HG02981 (cell line): Measurements from ENCODE around the gene LCLAT1.
A peak's percentile ranks its signal among the peaks of the same experiment; 100 is the strongest.
"Not testable (repeated sequence)": the region's sequence is repeated elsewhere in the genome, so short reads cannot be mapped to it uniquely, and the experiment has no call there.

Experiments used
- ATAC-seq: cut with Tn5 transposase; IDR thresholded peaks from one replicate; pipeline ENCODE4 v1.9.1; 2021; ENCODE audit warnings: mild to moderate bottlenecking, moderate library complexity; ENCODE audit not compliant: unreplicated experiment

LCLAT1 gene

DNA sequence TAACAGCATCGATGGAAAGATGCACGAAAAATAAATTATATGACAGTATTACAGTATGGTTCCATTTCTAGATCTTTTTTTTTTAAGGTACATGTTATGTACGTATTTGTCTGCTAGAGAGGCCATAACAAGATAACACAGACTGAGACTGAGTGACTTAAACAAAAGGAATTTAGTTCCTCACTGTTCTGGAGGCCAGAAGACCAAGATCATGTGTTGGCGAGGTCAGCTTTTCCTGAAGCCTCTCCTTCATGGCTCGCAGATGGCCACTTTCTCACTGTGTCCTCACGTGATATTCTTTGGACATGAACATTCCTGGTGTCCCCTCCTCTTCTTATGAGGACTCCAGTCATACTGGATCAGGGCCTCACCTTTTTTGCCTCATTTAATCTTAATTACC lies 182.8 kb downstream of the LCLAT1 start:
- ATAC-seq = no peak

DNA sequence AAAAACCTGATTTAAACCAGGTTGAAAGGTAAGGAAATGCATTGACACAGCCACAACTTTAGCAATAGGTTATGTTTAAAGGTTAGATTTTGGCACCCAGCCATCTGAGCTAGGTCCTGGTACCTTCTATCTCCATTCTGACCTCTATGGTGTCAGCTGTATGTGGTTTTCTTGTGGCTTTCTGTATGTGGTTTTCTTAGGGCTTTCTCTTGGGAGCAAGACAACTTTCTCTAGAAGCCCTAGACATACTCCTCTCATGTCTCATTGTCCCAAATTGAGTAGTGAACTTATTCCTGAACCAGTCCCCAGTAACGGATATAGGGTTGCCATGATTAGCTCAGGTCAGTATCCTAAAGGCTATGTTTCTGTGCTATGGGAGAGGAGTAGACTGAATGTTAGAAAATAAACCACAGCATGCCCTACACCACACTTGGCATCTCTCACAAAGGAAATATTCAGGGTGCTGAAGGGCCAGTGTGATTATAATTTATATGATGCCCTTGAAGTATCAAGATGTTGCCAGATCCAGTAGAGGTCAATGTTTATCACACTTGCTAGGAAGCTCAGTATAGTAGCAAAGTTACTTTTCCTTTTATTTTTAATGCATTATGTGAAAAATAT lies 184.1 kb downstream of the LCLAT1 start:
- peak; percentile 81 for ATAC-seq

DNA sequence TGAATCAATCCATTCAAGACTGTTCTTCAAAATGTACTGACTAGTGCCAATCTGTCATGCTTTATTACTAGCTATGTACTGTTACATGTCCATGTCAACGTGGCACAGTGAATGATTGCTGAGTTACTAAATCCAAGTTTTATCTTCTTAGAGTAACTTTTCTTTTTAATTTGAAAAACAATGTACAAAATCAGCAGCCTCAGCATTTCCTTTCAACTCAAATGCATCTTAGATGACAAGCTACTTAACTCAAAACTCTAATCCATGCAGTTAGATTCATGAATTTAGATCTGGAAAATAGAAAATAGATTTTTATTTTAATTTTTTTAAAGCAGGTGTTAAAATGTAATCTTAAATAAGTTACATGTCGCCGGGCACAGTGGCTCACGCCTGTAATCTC lies 186.0 kb downstream of the LCLAT1 start:
- ATAC-seq = no peak

DNA sequence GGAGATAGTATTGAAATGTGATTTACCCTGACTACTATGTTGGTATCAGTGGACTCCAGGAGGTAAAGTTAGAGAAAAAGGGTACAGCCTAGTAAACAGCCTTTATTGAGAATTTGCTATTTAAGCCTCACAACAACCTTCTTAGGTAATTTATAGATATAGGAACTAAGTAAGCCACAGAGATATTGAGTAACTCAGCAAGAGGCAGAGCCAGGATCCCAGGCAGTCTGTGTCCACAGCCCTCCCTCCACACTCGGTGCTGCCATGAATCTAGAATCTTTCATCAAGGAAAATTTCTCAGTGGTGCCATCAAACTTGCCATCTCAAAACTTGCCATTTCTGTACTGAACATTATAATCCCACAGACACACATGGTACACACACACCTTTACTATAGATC lies 189.3 kb downstream of the LCLAT1 start:
- ATAC-seq = no peak

DNA sequence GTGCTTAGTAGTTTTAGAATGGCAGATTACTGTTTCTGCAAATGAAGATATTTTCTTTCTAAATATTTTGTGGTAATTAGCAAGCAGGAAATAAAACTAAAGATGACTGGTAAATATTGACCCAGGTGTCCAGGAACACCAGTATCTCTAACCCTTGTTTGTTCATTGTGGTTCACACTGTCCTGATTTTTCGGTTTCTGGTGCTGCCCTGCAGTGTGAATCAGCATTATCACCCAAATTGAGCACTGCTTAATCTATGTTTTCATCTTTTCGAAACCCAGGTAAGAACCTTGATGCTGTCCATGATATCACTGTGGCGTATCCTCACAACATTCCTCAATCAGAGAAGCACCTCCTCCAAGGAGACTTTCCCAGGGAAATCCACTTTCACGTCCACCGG lies 192.8 kb downstream of the LCLAT1 start:
- no peak for ATAC-seq

DNA sequence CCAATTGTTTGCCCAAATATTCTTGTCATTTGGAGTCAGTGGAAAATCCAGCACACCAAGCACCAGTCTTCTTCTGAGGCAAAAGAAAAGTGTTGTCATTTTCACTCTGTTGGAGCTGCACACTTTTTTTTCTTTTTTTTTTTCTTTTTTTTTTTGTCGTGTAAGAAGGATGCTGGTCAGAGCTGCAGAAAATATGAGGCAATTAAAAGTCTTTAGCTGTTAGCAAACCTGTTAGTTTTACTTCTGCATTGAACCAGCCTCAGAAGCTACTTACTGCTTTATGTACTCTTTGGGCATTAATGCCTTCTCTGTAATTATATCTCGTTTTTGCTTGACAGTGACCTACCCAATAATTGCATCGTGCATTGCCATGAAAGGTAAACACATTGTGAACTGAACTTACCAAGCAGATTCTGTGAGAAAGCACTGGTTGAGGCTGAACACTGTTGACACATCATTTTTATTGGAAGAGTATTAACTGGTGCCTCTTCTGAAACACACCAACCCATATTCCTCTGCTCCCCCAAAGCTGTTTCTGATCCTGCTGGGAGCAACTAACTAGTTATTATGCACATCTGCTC lies 194.8 kb downstream of the LCLAT1 start:
- no peak for ATAC-seq

DNA sequence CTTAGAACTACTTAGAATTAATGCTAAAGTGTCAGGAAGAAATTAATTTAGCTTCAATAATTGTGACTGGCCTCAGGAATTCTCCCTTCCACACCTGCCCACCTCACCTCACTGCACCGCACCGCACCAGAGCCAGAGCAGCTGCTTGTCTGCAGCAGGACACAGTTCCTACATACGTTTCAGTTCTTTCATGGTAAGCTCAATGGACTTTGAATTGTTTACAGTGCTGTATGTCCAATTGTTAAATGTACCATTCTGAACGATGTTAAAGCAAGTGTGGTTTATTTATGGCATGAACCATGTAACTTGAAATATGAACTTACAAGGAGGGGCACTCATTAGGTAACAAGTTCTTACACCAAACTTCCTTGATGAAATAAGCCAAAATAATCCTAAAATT lies 196.0 kb downstream of the LCLAT1 start:
- not testable (repeated sequence) for ATAC-seq

DNA sequence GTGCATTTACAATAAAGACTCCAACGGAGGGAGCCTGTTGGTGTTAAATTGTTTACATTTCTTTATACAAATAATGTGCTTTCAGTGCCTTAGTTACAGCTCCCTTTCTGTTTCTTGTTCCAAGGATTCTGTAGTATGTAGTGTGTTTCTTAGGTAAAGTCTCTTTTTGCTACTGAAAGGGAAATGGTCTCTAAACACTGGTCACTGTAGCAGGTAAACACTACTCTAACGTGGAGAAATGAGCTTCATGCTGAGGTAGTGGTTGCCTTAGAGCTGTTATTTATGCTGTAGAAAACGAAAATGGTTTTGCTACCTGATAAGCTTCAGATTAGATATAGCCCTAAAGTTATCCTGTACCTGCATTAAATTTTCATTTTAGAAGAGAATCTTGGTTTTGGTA lies 196.6 kb downstream of the LCLAT1 start:
- ATAC-seq = no peak

DNA sequence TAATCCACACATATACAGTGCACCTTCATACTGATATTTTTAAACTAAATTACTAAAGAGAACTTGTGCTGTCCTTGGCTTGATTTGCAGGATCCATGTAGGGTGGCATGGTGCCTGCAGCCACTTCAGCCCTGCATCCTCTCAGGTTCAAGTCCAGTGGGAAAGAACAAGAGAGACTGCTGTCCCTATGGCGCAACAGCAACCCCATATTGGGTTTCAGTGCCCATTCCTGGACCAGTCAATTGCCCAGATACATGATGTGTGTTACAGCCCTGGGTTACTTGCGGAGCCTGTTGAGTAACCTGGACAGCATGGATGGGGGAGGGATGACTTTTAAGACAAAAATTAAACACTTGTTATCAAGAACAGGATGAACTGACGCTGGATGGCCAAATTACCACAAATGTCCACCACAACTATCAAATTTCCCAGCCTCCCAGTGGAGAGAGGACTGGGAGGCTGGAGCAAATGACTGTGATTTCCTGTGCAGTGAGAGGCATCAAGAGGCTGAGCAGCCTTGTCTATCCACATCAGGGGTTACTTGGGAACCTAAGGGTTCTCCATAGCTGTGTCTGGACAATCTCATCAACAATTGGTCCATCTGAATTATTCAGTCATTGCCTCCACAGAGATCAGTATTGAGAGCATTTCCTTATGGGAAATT lies 198.2 kb downstream of the LCLAT1 start:
- ATAC-seq = no peak

DNA sequence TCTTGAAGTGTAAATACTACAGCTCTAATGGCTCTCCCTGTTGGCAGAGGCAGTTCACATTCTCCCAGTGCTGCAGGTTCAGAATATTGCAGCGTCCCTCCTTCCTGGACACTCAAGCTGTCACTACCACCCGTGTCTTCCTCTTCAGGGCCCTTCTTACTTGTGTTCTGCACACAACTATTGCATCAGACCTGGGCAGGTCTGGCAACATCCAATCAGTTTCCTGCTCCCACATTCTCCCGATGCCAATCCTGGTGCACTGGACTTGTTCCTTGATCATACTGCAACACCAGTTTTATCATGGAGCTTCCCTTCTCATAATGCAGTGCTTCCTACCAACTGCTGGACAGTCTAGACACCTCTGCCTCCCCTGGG lies 198.7 kb downstream of the LCLAT1 start:
- no peak for ATAC-seq

DNA sequence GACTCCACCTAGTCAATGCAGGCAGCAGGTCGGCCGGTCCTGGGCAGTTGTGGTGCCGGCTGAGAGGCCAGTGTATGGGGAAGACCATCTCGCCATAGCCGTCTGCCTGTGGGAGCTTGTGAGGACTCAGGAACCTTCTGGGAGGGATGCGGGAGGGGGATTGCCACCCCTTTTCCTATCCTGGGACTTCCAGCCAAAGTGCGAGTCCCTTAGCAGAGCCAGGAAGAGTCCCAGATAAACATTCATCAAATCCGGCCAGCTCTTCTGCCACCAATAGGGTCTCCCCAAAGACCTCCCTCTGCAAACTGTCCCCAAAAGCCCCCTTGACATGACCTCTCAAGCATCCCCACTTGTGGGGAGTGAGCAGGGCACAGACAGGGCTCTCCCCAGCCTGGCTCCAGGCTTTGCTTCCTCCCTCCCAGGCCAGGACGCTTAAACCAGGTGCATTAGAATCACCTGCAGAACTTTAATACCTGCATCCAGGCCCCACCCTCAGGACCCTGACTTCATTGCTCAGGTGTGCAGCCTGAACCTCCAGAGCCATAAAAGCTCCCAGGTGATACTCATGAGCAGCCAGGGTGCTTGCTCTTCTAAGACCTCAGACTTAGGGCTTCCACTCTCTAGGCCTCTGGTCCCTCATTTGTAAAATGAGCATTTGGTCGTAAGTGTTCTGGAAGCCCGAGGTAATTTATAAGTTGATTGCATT lies 200.9 kb downstream of the LCLAT1 start:
- no peak for ATAC-seq

DNA sequence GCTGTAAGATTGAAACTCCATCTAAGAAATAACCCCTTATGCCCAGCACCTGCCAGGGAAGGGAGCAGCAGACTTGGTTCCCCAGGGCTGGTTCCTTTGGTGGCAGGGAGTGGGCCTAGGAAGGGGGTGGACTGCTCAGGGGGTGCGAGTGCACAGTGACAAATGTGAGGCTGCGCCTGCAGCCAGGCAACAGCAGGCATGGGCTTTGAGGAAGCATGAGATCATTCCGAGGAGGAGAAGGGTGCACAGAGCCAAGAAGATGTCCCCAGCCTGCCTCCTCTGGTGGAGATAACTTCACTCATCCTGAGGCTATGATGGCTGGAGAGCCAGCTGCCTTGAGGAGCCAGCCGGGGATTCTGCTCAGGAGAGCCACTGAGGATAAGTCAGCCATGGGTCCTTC lies 202.2 kb downstream of the LCLAT1 start:
- no peak for ATAC-seq

DNA sequence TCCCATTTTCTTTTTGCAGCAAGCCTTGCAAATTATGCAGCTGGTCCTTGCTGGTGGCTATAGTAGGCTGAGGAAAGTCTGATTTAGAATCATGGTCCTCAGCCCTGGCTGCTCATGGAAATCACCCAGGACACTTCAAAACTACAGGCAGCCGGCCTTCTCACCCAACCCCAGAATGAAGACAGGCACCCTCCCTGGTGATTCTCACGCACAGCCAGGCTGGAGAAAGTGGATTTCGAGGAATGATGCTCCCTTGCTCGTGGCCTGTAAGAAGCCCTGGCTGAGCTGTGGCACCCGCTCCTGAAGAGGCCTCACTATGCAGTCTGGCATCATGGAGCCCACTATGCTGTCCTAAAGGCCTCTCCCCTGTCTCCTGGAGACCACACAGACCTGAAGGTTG lies 202.8 kb downstream of the LCLAT1 start:
- no peak for ATAC-seq

DNA sequence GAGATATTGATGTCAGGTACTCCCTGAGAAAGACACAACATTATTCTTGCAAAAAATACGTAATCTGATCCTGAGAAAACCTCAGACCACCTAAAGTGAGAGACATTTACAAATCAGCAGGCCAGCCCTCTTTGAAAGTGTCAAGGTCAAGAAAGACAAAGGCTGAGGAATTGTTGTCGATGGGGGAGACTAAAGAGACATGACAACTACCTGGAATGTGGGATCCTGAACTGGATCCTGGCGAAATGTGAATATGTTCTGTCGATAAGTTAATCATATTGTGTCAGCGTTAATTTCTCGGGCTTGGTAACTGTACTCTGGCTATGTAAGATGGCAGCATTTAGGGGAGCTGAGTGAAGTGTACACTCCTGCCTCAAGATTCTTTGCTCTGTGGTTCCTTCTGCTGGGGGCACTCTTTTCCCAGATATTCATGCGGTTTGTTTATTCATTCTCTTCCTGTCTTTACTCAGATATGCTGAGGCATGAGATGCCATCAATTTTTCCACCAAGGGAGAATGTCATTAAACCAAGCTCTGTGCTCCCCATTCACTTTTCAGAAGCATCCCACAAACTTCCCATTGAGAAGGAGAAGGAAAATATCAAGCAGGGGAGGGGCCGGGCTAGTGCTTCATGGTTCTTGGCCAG lies 205.3 kb downstream of the LCLAT1 start:
- ATAC-seq = no peak

DNA sequence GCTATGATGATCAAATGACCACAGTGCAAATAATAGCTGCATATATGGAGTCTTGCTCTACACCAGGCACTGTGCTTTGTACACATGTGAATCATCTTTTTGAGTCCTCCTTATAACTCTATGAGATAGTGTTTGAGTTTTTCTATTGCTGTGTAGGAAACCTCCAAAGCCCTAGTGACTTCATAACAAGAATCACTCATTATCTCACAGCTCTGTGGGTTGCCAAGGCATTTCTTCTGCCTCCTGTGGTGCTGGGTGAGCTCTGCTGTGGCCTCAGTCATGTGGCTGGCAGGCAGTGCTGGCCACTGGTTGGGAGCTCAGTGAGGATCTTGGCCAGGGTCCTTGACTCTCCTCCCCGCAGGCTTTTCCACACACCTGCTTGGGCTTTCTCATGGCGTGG lies 206.8 kb downstream of the LCLAT1 start:
- no peak for ATAC-seq

DNA sequence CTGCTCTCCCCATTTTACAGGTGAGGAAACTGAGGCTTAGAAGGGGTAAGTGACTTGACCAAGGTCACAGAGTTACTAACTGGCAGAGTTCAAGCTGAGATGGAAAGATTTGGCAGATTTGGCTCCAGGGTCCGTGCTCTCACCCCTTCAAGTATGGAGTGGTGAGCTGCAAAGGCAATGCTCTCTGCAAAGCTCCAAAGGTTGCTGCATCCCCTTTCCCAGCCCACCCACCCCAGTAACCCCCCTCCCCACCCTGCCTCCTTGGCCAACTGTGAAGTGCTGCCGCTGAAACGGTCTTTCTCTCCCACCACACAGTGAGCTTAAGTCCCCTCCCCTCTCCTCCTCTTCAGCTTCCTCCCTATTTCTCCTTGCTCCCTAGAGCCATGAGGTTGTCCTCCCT lies 207.4 kb downstream of the LCLAT1 start:
- no peak for ATAC-seq

DNA sequence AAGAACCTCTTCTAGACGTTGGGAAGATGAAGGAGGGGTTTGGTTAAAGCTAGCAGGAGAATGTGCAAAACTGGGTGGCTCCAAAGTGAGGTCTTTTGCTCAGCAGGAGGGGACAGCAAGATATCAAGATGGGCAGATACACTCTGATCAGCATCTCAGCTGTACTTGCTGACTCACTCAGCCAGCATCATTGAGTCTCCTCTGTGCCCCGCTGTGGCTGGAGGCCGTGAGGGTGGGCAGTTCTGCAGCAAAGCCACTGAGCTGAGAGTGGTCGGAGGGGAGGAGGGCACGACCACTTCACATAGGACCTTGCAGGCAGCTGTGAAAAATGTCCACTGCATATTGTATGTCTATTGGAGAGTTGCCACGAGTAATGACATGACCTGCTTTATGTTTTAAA lies 208.2 kb downstream of the LCLAT1 start:
- ATAC-seq = no peak

DNA sequence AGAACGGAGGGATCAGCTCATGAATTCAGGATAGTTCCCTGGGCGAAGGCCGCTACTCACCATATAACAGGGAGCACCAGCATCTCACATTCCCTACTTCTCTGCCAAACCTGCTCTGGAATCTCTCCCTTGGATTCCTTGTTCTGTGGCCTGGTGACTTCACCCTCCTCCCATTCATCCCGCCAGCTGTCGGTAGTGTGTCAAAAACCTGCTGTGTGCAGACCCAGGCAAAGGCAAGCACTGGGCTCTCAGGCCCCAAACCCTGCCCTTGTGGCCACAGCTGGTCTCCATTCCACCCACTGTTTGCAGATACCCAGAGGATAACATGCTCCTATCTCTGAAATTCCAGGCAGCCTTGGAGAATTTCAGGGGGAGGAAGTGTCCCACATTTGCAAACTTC lies 208.6 kb downstream of the LCLAT1 start:
- no peak for ATAC-seq

DNA sequence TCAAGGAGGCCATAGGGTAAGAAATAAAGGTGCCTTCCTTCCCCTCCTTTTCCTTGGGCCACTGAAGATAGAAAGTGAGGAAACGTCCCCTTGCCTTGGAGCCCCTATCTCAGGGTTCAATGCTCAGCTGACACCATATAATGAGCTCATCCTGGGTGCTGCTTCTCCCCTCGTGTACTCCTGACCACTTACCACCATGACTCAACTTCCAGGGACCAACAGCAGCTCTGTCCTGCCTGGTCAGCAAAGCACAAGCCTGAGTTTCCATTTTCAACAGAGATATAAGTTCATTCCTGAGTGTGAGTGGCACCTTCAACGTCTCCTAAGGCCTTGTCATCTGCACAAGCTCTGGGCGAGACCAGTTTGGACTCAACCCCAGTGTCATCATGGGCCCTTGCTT lies 209.0 kb downstream of the LCLAT1 start:
- no peak for ATAC-seq

DNA sequence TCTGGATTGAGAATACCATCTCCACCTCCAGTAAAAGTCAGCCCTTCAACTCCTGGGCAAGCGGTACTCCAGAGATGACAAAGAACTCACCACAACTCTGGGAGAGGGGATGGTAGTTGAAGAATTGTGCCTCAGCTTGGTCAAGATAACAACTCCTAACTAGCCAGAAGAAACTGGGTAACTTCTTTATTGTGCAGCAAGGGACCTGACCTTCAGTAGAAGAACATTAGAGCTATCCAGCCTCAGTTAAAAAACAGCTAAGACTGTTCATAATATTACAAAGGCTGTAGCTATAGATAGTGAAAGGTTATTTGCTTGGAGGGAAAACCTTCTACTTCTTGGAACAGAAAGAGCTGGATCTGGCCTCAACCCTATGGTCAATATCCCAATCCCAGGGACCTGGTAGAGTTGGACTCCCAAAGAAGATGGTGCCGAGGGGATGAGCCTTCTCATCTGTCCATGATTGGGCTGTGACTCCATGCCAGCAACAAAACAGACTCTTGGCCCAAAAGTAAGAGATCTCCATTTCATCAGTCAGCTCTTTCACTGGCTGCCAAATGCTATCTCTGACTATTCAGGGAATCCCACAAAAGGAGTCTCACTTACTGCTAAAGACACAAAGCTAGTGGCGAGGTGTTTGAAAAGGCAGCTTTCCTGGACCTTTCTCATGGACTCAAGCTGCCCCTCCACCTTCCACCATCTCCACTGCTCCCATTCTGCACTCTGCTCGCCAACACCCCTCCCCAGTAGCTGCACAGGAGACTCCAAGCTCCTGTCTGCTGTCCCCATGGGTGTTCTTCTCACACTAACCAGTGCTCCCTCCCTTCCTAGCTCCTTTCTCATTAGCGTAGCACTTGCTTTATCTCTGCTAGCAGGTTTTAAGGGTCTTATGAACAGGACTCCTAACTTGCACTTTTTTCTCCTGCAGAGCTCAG lies 214.4 kb downstream of the LCLAT1 start:
- ATAC-seq = no peak
